GM10847 (cell line): ENCODE measurements around the gene AFG1L.

Experiments used
- POLR2A ChIP-seq: IDR thresholded peaks from 2 replicates; pipeline ENCODE4 v1.6.1; 2011; ENCODE audit not compliant: insufficient read length; ENCODE audit errors: extremely low read depth

AFG1L gene

DNA sequence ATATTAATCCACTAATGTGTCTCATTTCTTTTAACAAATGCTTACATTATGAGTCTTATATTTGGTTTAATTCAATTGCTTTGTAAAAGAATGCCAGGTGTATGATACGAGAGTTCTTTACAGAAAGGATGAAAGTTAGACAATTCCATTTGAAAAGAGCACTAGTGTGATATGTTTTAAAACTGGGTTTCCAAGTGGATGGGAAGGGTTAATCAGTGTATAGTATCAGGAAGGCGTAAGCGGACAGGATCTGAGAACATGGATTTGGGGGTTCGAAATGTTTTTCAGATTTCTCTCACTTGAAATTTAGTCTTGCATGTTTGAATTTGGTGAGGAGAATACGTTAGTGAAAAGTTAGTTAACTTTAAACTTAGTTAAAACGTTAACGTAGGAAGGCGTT, 268.4 kb downstream of the AFG1L start:
- no peak for TF ChIP-seq POLR2A

DNA sequence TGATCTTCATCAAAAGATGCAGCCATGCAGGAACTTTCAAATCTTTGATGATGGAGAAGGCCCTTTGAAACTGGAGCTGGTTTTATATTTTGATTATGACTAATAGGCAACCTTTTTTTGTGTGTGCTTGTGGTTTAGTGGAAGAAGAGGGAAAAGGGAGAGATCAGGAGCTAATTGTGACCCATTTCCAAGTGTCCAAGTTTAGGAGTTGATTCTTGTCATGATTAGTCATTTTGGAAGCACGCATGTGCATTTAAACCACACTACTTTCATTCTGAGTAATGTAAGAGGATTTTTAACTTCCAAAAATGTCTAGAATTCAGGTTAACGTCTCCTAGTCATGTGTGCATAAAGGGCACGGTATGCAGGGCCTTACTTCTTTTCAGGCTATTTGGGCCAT, 269.3 kb downstream of the AFG1L start:
- TF ChIP-seq POLR2A, result no peak

DNA sequence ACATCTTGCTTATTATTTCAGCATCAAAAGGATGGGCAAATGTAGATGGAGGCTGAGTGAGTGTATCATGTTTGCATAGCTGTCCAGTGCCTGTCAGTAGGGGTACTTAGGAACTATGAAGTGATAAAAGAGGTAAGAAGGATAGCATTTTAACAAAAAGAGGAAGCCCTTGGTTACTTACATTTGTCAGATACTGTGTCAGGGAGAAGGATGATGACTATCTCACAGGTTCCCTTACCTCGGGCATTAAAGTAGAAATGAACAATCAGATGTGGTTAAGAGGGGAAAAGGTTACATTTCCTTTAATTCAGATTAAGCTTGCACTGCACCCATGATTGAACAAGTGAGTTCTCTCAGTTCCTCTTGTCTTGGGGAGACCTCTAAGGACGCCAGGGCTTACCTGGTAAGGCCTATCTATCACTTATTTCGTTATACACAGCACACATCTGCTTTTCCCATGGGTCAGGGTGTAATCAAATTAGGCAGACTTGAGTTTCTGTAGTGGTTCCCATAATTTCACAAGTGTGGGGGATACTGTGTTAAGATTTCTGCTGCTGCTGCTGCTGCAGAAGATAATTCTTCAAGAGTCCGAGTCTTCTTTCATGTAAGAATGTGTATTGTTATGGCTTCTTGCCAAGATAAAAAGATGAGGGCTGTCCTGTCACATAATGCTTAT, 270.4 kb downstream of the AFG1L start:
- no peak for TF ChIP-seq POLR2A

DNA sequence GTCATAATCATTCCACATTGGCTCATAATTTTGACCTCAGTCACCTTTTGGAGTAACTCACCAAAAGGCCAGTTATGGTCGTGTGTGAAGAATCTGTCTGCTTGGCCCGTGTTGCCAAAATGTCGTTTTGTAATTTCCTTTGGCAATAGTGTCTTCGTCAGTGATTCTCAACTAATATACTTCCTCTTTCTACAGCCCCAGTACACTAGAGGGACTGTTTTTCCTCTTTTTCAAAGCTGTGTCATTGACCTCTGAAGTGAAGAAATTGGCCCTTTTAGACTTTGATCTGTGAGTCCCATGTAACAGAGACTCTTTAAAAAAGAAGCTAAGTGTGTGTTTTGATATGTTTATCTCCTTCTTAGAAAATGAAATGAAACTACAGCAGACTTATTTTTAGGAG, 271.0 kb downstream of the AFG1L start:
- no peak for TF ChIP-seq POLR2A

DNA sequence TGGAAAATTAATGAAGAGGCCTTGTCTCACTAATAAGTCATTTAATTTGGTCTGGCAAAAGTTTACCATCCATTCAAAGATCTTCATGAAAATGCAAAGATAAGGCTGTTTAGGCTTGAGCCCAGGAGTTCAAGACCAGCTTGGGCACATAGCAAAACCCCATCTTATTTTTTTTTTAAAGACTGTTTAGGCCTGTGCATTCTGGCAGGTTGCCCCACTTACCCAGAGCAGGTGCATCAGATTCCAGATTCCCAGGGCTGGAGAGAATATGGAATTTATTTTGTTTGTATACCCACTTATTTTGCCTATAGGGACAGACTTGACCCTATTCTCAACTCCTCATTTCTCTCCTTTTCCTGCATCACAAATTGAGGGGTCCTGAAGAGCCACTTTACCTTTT, 271.6 kb downstream of the AFG1L start:
- no peak for TF ChIP-seq POLR2A

DNA sequence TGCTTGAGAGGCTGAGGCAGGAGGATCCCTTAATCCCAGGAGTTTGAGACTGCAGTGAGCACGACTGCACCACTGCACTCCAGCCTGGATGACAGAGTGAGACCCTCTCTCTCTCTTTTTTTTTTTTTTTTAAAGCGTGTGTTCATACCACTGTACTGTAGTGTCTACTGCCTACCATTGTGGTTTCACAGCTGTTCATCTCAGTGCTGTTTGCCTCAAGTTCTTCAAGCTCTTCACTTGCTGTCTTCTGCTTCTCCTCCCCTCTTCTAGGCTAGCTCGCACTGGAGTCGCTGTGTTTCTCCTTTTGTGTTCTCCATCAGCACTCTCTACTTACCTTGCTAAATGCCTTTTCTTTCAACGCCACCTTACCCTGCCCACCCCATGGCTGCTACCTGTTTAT, 273.2 kb downstream of the AFG1L start:
- no peak for TF ChIP-seq POLR2A

DNA sequence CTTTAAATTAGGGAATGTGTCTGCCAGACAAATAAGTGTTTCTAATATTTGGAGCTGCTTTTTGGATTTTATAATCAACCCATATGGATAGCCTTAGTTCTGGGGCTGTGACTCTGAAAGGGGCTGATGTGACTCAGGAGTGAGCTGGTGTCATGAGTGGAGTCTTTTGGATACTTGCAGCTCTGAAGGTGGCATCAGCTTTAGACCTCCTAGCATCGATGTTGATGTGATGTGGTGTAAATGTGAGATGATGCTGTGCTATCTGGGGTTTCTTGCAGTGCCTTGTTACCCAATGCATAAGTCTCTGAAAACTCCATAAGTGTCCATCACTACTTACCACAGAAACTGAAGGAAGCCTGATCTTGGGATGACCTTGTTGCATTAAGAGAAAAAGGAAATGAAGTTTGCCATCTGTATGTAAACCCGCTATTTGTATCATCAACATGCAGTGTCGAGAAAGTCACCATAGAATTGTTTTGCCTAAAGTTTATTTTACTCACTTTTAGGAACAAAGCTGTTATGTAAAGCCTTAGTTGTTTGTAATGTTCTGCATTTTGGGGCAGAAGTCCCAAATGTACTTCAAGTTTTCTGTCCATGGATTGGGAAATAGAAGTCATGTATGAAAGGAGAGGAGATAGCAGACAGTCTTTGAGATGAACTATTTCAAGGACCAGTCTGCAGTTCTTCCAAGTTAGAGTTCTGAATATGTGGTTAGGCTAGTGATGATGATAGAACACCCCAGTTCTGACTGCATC, 273.9 kb downstream of the AFG1L start:
- no peak for TF ChIP-seq POLR2A

DNA sequence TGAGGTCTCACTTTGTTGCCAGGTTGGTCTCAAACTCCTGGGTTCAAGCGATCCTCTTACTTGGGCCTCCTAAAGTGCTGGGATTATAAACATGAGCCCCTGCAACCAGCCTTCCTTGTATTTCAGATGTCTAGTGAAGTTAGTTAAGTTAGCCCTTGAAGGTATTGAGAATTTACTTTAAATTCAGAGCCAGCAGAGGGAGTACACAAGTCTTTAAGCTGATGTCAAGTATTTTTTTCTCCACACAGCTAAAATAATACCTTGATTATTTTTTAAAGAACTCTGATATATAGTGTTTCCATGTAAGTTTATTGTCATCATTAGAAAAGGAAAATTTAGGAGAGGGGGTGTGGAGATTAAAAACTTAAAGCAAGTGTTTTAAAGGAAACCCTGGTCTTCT, 275.7 kb downstream of the AFG1L start:
- no peak for TF ChIP-seq POLR2A

DNA sequence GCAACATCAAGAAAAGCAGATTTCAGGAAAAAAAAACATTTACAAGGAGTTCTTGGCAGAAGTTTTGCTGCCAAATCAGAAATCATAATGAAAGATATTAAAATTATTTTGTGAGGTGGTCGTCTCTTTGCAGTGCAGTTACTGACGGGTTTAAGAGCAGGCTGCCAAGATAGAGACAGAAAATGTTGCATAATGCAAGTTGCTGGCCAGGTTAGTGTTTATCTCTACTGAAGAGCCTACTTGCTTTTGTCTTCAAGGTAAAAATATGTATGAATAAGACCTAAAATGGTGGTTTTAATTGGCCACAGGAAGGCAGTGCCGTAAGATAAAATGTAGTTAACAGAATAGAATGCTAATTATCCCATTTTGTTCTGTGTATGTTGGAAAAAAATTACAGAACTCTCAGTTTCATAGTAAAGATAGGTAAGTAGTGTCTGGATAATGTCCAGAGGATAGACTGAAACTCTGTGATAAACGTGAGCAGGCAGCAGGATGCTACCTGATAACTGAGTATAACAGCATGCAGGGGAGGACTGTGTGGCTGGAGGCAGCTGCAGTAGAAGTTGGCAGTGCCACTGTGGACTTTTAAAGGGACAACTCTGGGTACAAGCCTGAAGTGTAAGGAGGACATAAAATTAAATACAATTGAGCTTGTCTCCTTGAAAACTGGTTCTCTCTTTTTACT, 279.7 kb downstream of the AFG1L start:
- TF ChIP-seq POLR2A, result no peak
